AG04449 (cell line): ENCODE measurements around the gene XRCC3.

Experiments
- CTCF ChIA-PET: fragments of 350-600 bp; formaldehyde crosslinking; extraction: SDS; loops from one replicate; lab custom pipeline; 2021; ENCODE audit warnings: antibody characterized with exemption; lab: Yijun Ruan, JAX
- POLR2A ChIA-PET: fragments of 400-600, 350-600 bp; formaldehyde crosslinking; extraction: SDS; loops from one replicate; lab custom pipeline; 2020; ENCODE audit warnings: antibody characterized with exemption, inconsistent platforms; lab: Yijun Ruan, JAX
- DNase-seq: peaks from one replicate; pipeline ENCODE4 v3.0.0-alpha.2; 2010; ENCODE audit warnings: low read depth, low spot score
- H3K4me3 ChIP-seq: 2 replicates; pipeline ENCODE4 v1.5.1; 2011; ENCODE audit warnings: low read depth, mild to moderate bottlenecking, control low read depth, low read length
- TF ChIP-seq, protein P1 (sequence below): IDR thresholded peaks from one replicate; pipeline ENCODE4 v1.5.1; 2011; ENCODE audit warnings: mild to moderate bottlenecking, moderate library complexity, low read length, control low read depth, inconsistent platforms; ENCODE audit not compliant: insufficient read depth; ENCODE audit errors: missing control alignments

XRCC3 gene

DNA sequence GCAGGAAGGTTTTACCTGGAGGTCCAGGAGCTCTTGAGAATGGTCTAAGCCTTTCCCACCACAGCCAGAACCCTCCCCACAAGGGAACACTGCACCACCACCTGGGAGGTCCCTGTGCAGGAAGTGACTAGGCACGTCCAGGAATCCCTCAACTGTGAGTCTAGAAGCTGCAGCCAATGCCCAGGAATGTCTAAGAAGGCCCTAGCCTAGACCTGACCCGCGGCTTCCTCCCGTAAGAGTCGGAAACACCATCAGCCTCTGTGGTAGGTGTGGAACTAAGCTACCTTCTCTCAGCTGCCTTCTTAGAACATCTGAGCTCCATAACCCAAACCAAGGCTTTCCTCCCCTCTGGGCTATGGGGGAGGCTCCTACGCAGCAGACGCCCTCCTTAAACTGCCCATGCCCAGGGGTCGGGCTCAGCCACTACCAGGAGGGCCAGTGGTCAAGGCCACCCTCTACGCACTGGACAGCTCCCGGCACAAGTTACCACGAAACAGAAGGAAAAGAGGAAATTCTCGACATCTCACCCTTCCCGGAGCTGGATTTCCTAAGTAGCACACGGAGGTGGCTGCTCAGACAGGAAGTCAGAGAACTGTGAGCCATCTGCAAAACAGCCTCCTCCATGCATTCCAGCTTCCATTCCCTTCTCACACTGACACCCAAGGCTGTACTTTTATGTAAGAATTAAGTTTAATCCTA is 25.9 kb upstream of the XRCC3 start:
- no peak for DNase-seq
- TF ChIP-seq, protein P1, sequence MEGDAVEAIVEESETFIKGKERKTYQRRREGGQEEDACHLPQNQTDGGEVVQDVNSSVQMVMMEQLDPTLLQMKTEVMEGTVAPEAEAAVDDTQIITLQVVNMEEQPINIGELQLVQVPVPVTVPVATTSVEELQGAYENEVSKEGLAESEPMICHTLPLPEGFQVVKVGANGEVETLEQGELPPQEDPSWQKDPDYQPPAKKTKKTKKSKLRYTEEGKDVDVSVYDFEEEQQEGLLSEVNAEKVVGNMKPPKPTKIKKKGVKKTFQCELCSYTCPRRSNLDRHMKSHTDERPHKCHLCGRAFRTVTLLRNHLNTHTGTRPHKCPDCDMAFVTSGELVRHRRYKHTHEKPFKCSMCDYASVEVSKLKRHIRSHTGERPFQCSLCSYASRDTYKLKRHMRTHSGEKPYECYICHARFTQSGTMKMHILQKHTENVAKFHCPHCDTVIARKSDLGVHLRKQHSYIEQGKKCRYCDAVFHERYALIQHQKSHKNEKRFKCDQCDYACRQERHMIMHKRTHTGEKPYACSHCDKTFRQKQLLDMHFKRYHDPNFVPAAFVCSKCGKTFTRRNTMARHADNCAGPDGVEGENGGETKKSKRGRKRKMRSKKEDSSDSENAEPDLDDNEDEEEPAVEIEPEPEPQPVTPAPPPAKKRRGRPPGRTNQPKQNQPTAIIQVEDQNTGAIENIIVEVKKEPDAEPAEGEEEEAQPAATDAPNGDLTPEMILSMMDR = no peak
- CTCF ChIA-PET = interaction anchor here (1.0 to 2.1 kb wide), 4 partner anchors 8 to 127 kb away, joined by 3 to 5 read pairs (median 4); no protein-coding TSS in a partner anchor
- POLR2A ChIA-PET = interaction anchor here (0.8 kb wide), 1 partner anchor 25 kb away, joined by 3 read pairs; the partner anchor contains the start of genes XRCC3 and ZFYVE21
- H3K4me3 ChIP-seq = no peak overlapping the region

DNA sequence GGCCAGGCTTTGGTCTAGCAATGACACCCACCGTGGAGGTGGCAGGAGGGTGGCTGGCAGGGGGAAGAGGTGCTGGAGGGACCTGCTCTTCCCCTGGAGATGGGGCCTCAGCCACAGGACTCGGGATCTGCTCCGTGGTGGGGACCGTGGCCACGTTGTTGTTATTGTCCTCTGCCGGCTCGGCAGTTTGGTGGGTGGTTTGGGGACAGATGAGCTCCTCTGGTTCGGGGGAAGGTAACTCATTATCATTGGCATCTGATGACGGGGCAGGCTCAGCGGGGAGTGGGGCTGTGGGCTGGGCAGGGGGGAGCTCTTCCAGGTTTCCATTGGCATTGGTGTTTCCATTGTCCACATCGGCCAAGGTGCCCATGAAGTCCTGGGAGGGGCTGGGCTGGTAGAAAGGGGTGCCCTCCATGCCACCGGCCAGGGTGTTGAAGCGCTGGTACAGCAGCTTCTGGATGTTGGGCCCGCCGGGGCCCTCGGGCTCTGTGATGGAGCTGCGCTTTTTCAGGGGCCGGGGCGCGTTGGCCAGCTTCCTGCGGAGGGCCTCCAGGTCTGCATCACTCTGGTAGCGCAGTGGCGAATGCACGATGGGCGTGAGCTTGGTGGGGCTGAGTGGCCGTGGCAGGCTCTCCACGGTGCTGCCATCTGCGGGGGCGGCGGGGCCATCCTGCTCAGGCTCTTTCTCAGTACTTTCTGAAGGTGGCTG is 24.7 kb upstream of the XRCC3 start:
- TF ChIP-seq, protein P1 = no peak
- POLR2A ChIA-PET = no interaction called here
- no peak for DNase-seq
- CTCF ChIA-PET = no interaction called here
- H3K4me3 ChIP-seq = no peak overlapping the region

DNA sequence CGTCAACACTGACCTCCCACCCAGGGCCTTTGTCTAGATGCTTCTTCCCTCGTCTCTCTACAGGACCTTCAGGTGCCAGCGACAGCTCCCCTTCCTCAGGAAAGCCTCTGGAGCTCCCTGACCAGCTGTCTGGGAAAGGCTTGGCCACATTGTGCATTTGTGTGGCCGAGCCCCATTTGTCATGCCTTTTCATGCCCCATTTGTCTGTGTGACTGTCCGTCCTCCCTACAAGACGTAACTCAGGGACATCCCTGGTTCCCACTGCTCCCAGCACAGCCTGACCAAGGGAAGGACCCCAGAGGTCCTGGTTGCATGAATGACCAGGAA is 24.2 kb upstream of the XRCC3 start:
- ChIA-PET CTCF (interaction anchor here (0.8 kb wide), 1 partner anchor 184 kb away, joined by 3 read pairs; no protein-coding TSS in a partner anchor), POLR2A (no interaction called here)
- DNase-seq = no peak
- no peak overlapping the region for H3K4me3 ChIP-seq
- TF ChIP-seq, protein P1 = no peak

DNA sequence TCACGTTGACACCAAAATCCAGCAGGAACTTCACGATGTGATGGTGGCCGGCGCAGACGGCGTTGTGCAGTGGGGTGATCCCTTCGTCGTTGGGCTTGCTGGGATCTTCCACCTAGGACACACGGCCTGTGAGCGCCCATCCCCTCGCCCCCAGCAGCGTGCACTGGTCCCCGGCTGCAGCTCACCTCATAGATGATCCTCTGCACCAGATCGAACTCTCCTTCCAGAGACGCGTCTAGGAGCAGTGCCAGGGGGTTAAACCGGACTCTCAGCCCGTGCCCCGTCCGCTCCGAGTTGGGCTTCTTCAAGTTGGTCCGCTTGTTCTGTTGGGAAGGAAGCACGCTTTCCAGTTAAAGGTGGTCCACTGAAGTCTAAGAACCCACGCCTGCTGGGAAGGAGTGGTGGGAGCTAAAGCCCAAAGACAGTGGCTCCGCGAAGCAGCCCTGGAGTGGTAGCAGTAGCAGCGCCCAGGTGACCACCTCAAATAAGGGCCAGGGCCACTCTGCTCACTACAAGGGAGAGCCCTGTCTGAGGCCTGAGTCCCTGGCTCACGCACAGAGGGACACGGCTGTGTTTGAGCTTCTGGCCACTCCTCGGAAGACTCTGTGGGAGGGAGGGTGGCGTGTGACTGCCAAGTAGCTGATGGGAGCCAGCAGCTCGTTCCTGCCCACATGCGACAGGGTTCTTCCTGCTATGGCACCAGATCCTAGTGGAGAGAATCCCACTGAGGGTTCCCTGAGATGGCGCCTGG is 23.6 kb upstream of the XRCC3 start:
- ChIA-PET POLR2A (no interaction called here), CTCF (interaction anchor here (0.8 kb wide), 1 partner anchor 185 kb away, joined by 3 read pairs; no protein-coding TSS in a partner anchor)
- TF ChIP-seq, protein P1 = no peak
- no peak for DNase-seq
- H3K4me3 ChIP-seq = no peak overlapping the region

GRCh38 chr14:103738166-103738565 is 22.9 kb upstream of the XRCC3 start:
- ChIA-PET CTCF (interaction anchor here (0.7 kb wide), 1 partner anchor 173 kb away, joined by 3 read pairs; no protein-coding TSS in a partner anchor), POLR2A (no interaction called here)
- no peak overlapping the region for H3K4me3 ChIP-seq
- peak; percentile 26 for DNase-seq
- TF ChIP-seq, protein P1 = no peak
